Measurements from ENCODE around the gene PDCD4.

PDCD4 gene

GRCh38 chr10:110871298-110872084 lies at the start of gene PDCD4:
Gene PDCD4, plus strand, starts transcription at chr10:110871928. Its CDS starts 4,100 bp downstream, at chr10:110876028.
- in situ Hi-C loops (cut with HindIII; ENCODE audit: low sequenced_read_pairs): no loop called here

GRCh38 chr10:110822035-110822711 lies 49.6 kb upstream of the PDCD4 start:
- in situ Hi-C loops (cut with HindIII; ENCODE audit: low sequenced_read_pairs): no loop called here

GRCh38 chr10:110822712-110823311 lies 48.9 kb upstream of the PDCD4 start:
- in situ Hi-C loops (cut with HindIII; ENCODE audit: low sequenced_read_pairs): no loop called here

- in situ Hi-C loops (cut with HindIII; ENCODE audit: low sequenced_read_pairs): no loop called here
Observed at GRCh38 chr10:110824152-110824441, 47.6 kb upstream of the PDCD4 start.

GRCh38 chr10:110824660-110825059 lies 47.1 kb upstream of the PDCD4 start:
- in situ Hi-C loops (cut with HindIII; ENCODE audit: low sequenced_read_pairs): no loop called here

- in situ Hi-C loops (cut with HindIII; ENCODE audit: low sequenced_read_pairs): no loop called here
Observed at GRCh38 chr10:110825508-110825907, 46.2 kb upstream of the PDCD4 start.

- in situ Hi-C loops (cut with HindIII; ENCODE audit: low sequenced_read_pairs): no loop called here
Observed at GRCh38 chr10:110827410-110827809, 44.3 kb upstream of the PDCD4 start.

GRCh38 chr10:110827875-110828274 lies 43.9 kb upstream of the PDCD4 start:
- in situ Hi-C loops (cut with HindIII; ENCODE audit: low sequenced_read_pairs): no loop called here

- in situ Hi-C loops (cut with HindIII; ENCODE audit: low sequenced_read_pairs): no loop called here
Observed at GRCh38 chr10:110828525-110828924, 43.2 kb upstream of the PDCD4 start.

- in situ Hi-C loops (cut with HindIII; ENCODE audit: low sequenced_read_pairs): no loop called here
Observed at GRCh38 chr10:110829721-110830410, 41.9 kb upstream of the PDCD4 start.

GRCh38 chr10:110833234-110833940 lies 38.3 kb upstream of the PDCD4 start:
- in situ Hi-C loops (cut with HindIII; ENCODE audit: low sequenced_read_pairs): no loop called here

GRCh38 chr10:110833941-110834628 lies 37.6 kb upstream of the PDCD4 start:
- in situ Hi-C loops (cut with HindIII; ENCODE audit: low sequenced_read_pairs): no loop called here

GRCh38 chr10:110834629-110835301 lies 37.0 kb upstream of the PDCD4 start:
- in situ Hi-C loops (cut with HindIII; ENCODE audit: low sequenced_read_pairs): no loop called here

- in situ Hi-C loops (cut with HindIII; ENCODE audit: low sequenced_read_pairs): no loop called here
Observed at GRCh38 chr10:110835841-110836240, 35.9 kb upstream of the PDCD4 start.

- in situ Hi-C loops (cut with HindIII; ENCODE audit: low sequenced_read_pairs): no loop called here
Observed at GRCh38 chr10:110836706-110837105, 35.0 kb upstream of the PDCD4 start.

GRCh38 chr10:110837418-110838171 lies 34.1 kb upstream of the PDCD4 start:
- in situ Hi-C loops (cut with HindIII; ENCODE audit: low sequenced_read_pairs): no loop called here

- in situ Hi-C loops (cut with HindIII; ENCODE audit: low sequenced_read_pairs): no loop called here
Observed at GRCh38 chr10:110840225-110840922, 31.4 kb upstream of the PDCD4 start.

GRCh38 chr10:110840923-110841428 lies 30.8 kb upstream of the PDCD4 start:
- in situ Hi-C loops (cut with HindIII; ENCODE audit: low sequenced_read_pairs): no loop called here
